Lung (tissue), 12 donors: ENCODE results near the gene ACSF3. TPM values are rescaled to one million over a fixed set of nuclear protein-coding genes. Genes with fewer than 3 reads are reported as not detected.

ENCODE experiments used
- ATAC-seq: fragments of 200-7000 bp; cut with Tn5 transposase; one replicate; pipeline ENCODE4 v1.9.1; 2020; ENCODE audit warnings: moderate number of reproducible peaks; ENCODE audit not compliant: insufficient read depth, low FRiP score
- DNase-seq, 3 donors: peaks; one replicate each; pipeline ENCODE4 v3.0.0-alpha.2; 2013 to 2017
- H3K27ac ChIP-seq, 2 donors: one replicate each; pipeline ENCODE4 v1.5.1; 2013; ENCODE audit warnings: mild to moderate bottlenecking in 2 of 2, moderate library complexity in 2 of 2, control low read depth in 1 of 2, inconsistent platforms in 1 of 2, low read depth in 1 of 2, low read length in 1 of 2
- H3K27me3 ChIP-seq, 3 donors: one replicate each; pipeline ENCODE4 v1.5.1; 2013; ENCODE audit warnings: low read length in 2 of 3; ENCODE audit not compliant: control insufficient read depth in 3 of 3, insufficient read depth in 3 of 3
- H3K36me3 ChIP-seq, 4 donors: one replicate each; pipeline ENCODE4 v1.5.1; 2013; ENCODE audit warnings: low read length in 4 of 4, mild to moderate bottlenecking in 1 of 4, moderate library complexity in 1 of 4; ENCODE audit not compliant: control insufficient read depth in 4 of 4, insufficient read depth in 4 of 4
- H3K4me1 ChIP-seq, 5 donors: one replicate each; pipeline ENCODE4 v1.5.1; 2013; ENCODE audit warnings: low read length in 5 of 5, mild to moderate bottlenecking in 2 of 5, moderate library complexity in 1 of 5; ENCODE audit not compliant: control insufficient read depth in 5 of 5, insufficient read depth in 5 of 5
- H3K4me3 ChIP-seq: one replicate; pipeline ENCODE4 v1.5.1; 2013; ENCODE audit warnings: mild to moderate bottlenecking, control low read depth, moderate library complexity
- H3K9ac ChIP-seq, 2 donors: one replicate each; pipeline ENCODE4 v1.5.1; 2013; ENCODE audit warnings: low read length in 2 of 2, control low read depth in 1 of 2; ENCODE audit not compliant: insufficient read depth in 1 of 2
- H3K9me3 ChIP-seq, 4 donors: one replicate each; pipeline ENCODE4 v1.5.1; 2013; ENCODE audit warnings: low read length in 3 of 4, mild to moderate bottlenecking in 1 of 4, moderate library complexity in 1 of 4; ENCODE audit not compliant: control insufficient read depth in 4 of 4, insufficient read depth in 3 of 4
- WGBS, 2 donors: extraction: QIAGEN DNeasy Blood & Tissue Kit; methylation state at CpG; one replicate each; pipeline ENCODE4 v1.1.7; 2013; 5-methylcytosine and 5-hydroxymethylcytosine counted together
- polyA plus RNA-seq, 2 donors: library from polyadenylated mRNA; stranded (reverse); fragments of 200-250 nt; gene quantifications; one replicate each; pipeline ENCODE4 v1.2.1, GENCODE V29; 2013
- total RNA-seq, 2 donors: library from RNA; depleted of rRNA in 1 of 2; stranded (reverse); fragments of >200 nt in 1 of 2; gene quantifications; one replicate each; pipeline ENCODE4 v1.2.1, GENCODE V29; 2014 to 2021
- TF ChIP-seq, protein P1 (sequence below): IDR thresholded peaks from 2 replicates; pipeline ENCODE4 v1.5.1; 2012; ENCODE audit warnings: mild to moderate bottlenecking; ENCODE audit errors: control extremely low read depth, extremely low read depth
- donor health status: control.
- donor health status: control.
- donor health status: Bipolar disorder and iron deficiency.
- donor health status: healthy.
- donor health status: DM: yes; HTN: yes; CAD: no.

ACSF3 gene
- total and polyA plus RNA-seq, 4 donors, result 17.4 to 33.6 (median 31.2) TPM

DNA sequence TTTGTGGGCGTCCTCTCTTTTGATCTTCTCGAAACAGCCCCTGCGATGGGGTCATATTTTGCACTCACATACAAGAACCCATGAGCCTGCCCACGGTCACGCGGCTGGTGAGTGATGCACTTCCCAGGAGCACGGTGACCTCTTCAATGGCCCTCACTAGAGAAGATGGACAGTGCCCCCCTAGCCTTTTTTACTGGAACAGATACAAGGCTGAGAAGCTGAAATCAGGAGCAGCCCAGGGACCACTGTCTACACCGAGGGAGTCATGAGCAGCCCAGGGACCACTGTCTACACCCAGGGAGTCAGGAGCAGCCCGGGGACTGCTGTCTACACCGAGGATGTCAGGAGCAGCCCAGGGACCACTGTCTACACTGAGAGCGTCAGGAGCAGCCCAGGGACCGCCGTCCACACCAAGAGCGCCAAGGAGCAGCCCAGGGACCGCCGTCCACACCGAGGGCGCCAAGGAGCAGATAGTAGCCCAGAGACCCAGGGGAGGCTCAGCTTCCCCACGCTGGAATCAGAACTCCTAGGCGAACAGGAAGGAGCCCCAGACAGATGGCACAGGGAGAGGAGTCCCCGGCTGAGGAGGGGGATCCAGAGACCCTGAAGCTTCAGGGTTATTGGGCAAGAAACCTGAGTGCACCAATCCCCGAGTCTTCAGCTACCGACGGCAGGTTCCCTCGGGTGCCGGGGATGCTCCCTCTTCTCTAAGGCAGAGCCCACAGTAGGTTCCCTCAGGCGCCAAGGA lies 23.7 kb downstream of the ACSF3 start:
- TF ChIP-seq, protein P1, sequence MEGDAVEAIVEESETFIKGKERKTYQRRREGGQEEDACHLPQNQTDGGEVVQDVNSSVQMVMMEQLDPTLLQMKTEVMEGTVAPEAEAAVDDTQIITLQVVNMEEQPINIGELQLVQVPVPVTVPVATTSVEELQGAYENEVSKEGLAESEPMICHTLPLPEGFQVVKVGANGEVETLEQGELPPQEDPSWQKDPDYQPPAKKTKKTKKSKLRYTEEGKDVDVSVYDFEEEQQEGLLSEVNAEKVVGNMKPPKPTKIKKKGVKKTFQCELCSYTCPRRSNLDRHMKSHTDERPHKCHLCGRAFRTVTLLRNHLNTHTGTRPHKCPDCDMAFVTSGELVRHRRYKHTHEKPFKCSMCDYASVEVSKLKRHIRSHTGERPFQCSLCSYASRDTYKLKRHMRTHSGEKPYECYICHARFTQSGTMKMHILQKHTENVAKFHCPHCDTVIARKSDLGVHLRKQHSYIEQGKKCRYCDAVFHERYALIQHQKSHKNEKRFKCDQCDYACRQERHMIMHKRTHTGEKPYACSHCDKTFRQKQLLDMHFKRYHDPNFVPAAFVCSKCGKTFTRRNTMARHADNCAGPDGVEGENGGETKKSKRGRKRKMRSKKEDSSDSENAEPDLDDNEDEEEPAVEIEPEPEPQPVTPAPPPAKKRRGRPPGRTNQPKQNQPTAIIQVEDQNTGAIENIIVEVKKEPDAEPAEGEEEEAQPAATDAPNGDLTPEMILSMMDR, result no peak
- H3K4me3 ChIP-seq, result no peak overlapping the region
- no peak for ATAC-seq
- H3K9ac ChIP-seq, result no peak overlapping the region
- DNase-seq, result no peak
- no peaks in the 10 kb centered on the region for H3K9me3 ChIP-seq
- H3K36me3 ChIP-seq, result peaks cover 7 to 64% (median 19%) of the 10 kb centered on the region in 4 donors
- H3K27ac ChIP-seq, result no peak overlapping the region
- H3K4me1 ChIP-seq, result peaks cover 0 to 5% (median 0%) of the 10 kb centered on the region in 5 donors
- no peaks in the 10 kb centered on the region for H3K27me3 ChIP-seq
- 95 to 96% methylated on average over 27 of the region's 27 CpGs for WGBS, 2 donors

DNA sequence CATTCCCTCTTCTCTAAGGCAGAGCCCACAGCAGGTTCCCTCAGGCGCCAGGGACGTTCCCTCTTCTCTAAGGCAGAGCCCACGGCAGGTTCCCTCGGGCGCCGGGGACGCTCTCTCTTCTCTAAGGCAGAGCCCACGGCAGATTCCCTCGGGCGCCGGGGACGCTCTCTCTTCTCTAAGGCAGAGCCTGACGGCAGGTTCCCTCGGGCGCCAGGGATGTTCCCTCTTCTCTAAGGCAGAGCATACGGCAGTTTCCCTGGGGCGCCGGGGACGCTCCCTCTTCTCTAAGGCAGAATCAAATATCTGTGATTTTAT lies 24.3 kb downstream of the ACSF3 start:
- H3K9me3 ChIP-seq, result no peaks in the 10 kb centered on the region
- peaks cover 2 to 62% (median 18%) of the 10 kb centered on the region in 4 donors for H3K36me3 ChIP-seq
- no peak overlapping the region for H3K4me3 ChIP-seq
- DNase-seq (no peak), ATAC-seq (no peak)
- no peak overlapping the region for H3K27ac ChIP-seq
- no peaks in the 10 kb centered on the region for H3K27me3 ChIP-seq
- peaks cover 0 to 6% (median 0%) of the 10 kb centered on the region in 5 donors for H3K4me1 ChIP-seq
- no peak overlapping the region for H3K9ac ChIP-seq
- WGBS, 2 donors, result 87 to 95% methylated on average over 18 to 19 of the region's 19 CpGs
- TF ChIP-seq, protein P1, result no peak

DNA sequence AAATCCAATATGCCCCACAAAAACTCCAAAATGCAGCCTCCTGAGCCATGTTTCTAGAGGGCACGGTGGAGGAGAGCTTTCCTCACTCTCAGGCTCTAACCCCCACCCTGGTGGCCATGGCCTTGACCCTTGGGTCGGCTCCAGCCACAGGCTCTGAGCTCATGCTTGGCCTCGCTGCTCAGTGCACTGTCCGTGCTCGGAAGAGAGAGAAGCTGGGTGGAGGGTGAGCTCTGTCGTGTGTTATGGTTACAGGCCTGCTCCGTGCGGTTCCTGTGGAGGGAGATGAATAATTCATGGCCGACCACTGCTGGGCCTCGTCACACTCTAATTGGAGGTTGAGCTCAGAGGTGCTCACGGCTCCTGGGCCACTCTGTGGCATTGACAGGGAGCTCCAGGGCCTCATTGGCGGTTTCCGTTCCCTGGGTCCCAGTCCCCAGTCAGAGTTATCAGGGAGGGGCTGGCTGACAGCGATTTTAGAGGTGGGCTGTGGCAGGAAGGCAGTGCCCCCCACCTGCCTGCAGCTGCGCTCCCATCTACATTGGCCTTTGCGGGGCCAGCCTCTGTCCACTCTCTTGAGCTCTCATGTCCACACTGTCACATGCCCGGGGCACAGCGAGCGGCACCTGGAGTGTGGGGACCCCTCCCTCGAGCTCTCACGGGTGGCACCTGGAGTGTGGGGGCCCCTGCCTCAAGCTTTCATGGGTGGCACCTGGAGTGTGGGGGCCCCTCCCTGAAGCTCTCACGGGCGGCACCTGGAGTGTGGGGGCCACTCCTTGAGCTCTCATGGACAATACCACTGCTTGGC lies 24.9 kb downstream of the ACSF3 start:
- Histone ChIP-seq H3K27ac (no peak overlapping the region), H3K4me1 (peaks cover 0 to 6% (median 0%) of the 10 kb centered on the region in 5 donors), H3K36me3 (peaks cover 2 to 60% (median 16%) of the 10 kb centered on the region in 4 donors), H3K9ac (no peak overlapping the region), H3K27me3 (no peaks in the 10 kb centered on the region), H3K4me3 (no peak overlapping the region), H3K9me3 (no peaks in the 10 kb centered on the region)
- TF ChIP-seq, protein P1, result no peak
- ATAC-seq (no peak), DNase-seq (no peak)
- 68 to 88% methylated on average over 16 to 23 of the region's 23 CpGs for WGBS, 2 donors
